Panc1 (cell line): Measurements from ENCODE around the gene TSNAX. TPM values are rescaled to one million over a fixed set of nuclear protein-coding genes. Genes with fewer than 3 reads are reported as not detected.

Experiments used
- ATAC-seq: fragments of 200-7000 bp; cut with Tn5 transposase; 2 replicates; pipeline ENCODE4 v1.9.1; 2020; ENCODE audit warnings: mild to moderate bottlenecking, moderate library complexity
- BruUV-seq: library from RNA; stranded (reverse); fragments of 400-500 nt; replicated peaks from 2 replicates; lab custom pipeline; 2021; lab: Mats Ljungman, UMichigan
- CTCF ChIA-PET: fragments of 300-600 bp; sonication (Branson Sonifier 250); formaldehyde crosslinking; loops from one replicate; lab custom pipeline; 2022; ENCODE audit warnings: antibody characterized with exemption; lab: Charles Lee
- POLR2A ChIA-PET: fragments of 300-600 bp; sonication (Branson Sonifier 250); formaldehyde crosslinking; loops from one replicate; lab custom pipeline; 2022; ENCODE audit warnings: antibody characterized with exemption; lab: Charles Lee
- DNase-seq: peaks from one replicate; pipeline ENCODE4 v3.0.0-alpha.2; 2010; ENCODE audit warnings: low read depth, low spot score
- H3K27ac ChIP-seq: 2 replicates; pipeline ENCODE4 v1.5.1; 2011; ENCODE audit warnings: mild to moderate bottlenecking, low read length, inconsistent platforms
- H3K27me3 ChIP-seq: fragments of 200-500 bp; sonication (Bioruptor generic); 2 replicates; pipeline ENCODE4 v1.6.0; 2014; ENCODE audit warnings: low read length, inconsistent platforms; ENCODE audit not compliant: control insufficient read depth, insufficient read depth
- H3K36me3 ChIP-seq: fragments of 200-500 bp; sonication (Bioruptor generic); 2 replicates; pipeline ENCODE4 v1.5.1; 2014; ENCODE audit warnings: inconsistent platforms, mild to moderate bottlenecking, low read length, moderate library complexity; ENCODE audit not compliant: control insufficient read depth, insufficient read depth
- H3K4me1 ChIP-seq: 2 replicates; pipeline ENCODE4 v1.5.1; 2011; ENCODE audit warnings: inconsistent platforms, mild to moderate bottlenecking, low read length, moderate library complexity; ENCODE audit not compliant: control insufficient read depth, insufficient read depth
- H3K4me3 ChIP-seq, 2 experiments: 2 replicates each; pipeline ENCODE4 v1.5.1; 2011 to 2012; ENCODE audit warnings: low read depth in 2 of 2, low read length in 2 of 2, mild to moderate bottlenecking in 2 of 2, inconsistent platforms in 1 of 2, moderate library complexity in 1 of 2
- H3K9me3 ChIP-seq: fragments of 200-500 bp; sonication (Bioruptor generic); 2 replicates; pipeline ENCODE4 v1.5.1; 2014; ENCODE audit warnings: low read depth, mild to moderate bottlenecking, inconsistent platforms, low read length, moderate library complexity; ENCODE audit not compliant: control insufficient read depth, insufficient read depth
- CTCF ChIP-seq: fragments of 450-650 bp; IDR thresholded peaks from 2 replicates; pipeline ENCODE4 v1.5.1; 2017; ENCODE audit warnings: mild to moderate bottlenecking
- POLR2AphosphoS5 ChIP-seq: IDR thresholded peaks from 2 replicates; pipeline ENCODE4 v1.6.1; 2012; ENCODE audit warnings: mild to moderate bottlenecking, low read depth, low read length, moderate library complexity
- SIN3A ChIP-seq: IDR thresholded peaks from 2 replicates; pipeline ENCODE4 v1.6.1; 2012; ENCODE audit warnings: low read depth, mild to moderate bottlenecking, low read length, moderate library complexity, borderline replicate concordance; ENCODE audit not compliant: insufficient read depth
- TCF7L2 ChIP-seq: IDR thresholded peaks from 2 replicates; pipeline ENCODE4 v1.6.1; 2011; ENCODE audit warnings: mild to moderate bottlenecking, low read depth, low read length, inconsistent platforms
- in situ Hi-C: cut with HindIII; loops from 2 replicates; pipeline ENCODE4 v1.10.0; 2016; ENCODE audit warnings: low sequenced_read_pairs, low pct_unique_long_range_greater_than_20kb
- intact Hi-C: fragments of 100-400 bp; cut with micrococcal nuclease; formaldehyde crosslinking; loops from one replicate; pipeline ENCODE4 v1.10.0; 2022; ENCODE audit not compliant: unreplicated experiment
- total RNA-seq: library from RNA; stranded (reverse); gene quantifications from one replicate; pipeline ENCODE4 v1.2.1, GENCODE V29; 2021; ENCODE audit not compliant: unreplicated experiment
- TF ChIP-seq, protein P1 (sequence below), 2 experiments: IDR thresholded peaks; 2 replicates each; pipeline ENCODE4 v1.6.1; 2011 to 2012; ENCODE audit warnings: low read depth in 2 of 2, control low read depth in 1 of 2, low read length in 1 of 2, mild to moderate bottlenecking in 1 of 2, moderate library complexity in 1 of 2; ENCODE audit not compliant: insufficient read depth in 1 of 2

Gene TSNAX
- total RNA-seq, 1 experiment from 2014 or later = 40.0 TPM

- TF ChIP-seq SIN3A = no peak
- no peak for TF ChIP-seq CTCF
- no peak for TF ChIP-seq TCF7L2
- no peak for ATAC-seq
- H3K27me3 ChIP-seq = no peaks in the 10 kb centered on the region
- BruUV-seq = no TSS peak
- no peak overlapping the region for H3K4me3 ChIP-seq
- no peak for DNase-seq
- intact Hi-C loops = no loop called here
- H3K9me3 ChIP-seq = peaks cover 15% of the 10 kb centered on the region; the same call in 1 of the 2 replicates
- H3K27ac ChIP-seq = no peak overlapping the region
- in situ Hi-C loops = no loop called here
- H3K36me3 ChIP-seq = peaks cover 16% of the 10 kb centered on the region
- POLR2A ChIA-PET = no interaction called here
- H3K4me1 ChIP-seq = no peaks in the 10 kb centered on the region
- CTCF ChIA-PET = no interaction called here
Measured at GRCh38 chr1:231541842-231542241, 13.4 kb downstream of the TSNAX start.

DNA sequence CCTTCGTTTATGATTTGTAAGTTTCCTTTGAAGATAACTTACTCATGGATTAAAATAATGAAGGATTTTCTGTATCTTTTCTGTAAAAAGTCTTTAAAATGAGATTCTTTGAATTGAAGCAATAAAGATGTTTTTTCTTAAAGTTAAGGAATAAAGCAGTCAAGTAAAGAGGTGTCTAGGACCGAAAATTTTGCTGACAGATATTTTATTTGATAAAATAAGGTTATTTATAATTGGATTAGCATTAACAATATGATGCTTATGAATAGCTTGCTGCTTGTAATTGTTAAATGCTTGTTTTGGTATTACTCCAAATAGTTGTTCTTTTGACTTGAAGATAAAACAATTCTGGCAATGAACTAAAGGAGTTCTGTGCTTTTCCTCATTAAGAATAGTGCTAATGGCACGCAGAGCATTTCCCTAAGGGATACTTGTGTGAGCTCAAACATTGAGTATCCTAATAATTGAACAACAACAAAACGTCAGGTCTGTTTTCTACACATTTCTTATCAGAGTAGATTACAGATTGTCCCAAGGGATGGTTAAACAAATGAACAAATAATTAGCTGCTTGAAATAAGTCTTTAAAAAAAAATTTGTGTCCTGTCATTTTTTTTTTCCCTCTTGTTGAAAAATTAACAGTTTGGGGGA, 16.6 kb downstream of the TSNAX start:
- in situ Hi-C loops (no loop called here), intact Hi-C loops (no loop called here)
- CTCF ChIA-PET = no interaction called here
- Histone ChIP-seq H3K9me3 (peaks cover 8% of the 10 kb centered on the region; the same call in 1 of the 2 replicates), H3K4me3 (no peak overlapping the region), H3K27me3 (no peaks in the 10 kb centered on the region), H3K36me3 (peaks cover 11% of the 10 kb centered on the region), H3K4me1 (no peaks in the 10 kb centered on the region), H3K27ac (no peak overlapping the region)
- BruUV-seq = no TSS peak
- ATAC-seq (no peak), DNase-seq (no peak)
- POLR2A ChIA-PET = interaction anchor here (0.7 kb wide), 1 partner anchor 207 kb away, joined by 4 read pairs; the partner anchor contains the start of genes EXOC8 and SPRTN
- TF ChIP-seq POLR2AphosphoS5 = no peak
- TF ChIP-seq SIN3A = no peak
- TF ChIP-seq TCF7L2 = no peak
- TF ChIP-seq, protein P1, sequence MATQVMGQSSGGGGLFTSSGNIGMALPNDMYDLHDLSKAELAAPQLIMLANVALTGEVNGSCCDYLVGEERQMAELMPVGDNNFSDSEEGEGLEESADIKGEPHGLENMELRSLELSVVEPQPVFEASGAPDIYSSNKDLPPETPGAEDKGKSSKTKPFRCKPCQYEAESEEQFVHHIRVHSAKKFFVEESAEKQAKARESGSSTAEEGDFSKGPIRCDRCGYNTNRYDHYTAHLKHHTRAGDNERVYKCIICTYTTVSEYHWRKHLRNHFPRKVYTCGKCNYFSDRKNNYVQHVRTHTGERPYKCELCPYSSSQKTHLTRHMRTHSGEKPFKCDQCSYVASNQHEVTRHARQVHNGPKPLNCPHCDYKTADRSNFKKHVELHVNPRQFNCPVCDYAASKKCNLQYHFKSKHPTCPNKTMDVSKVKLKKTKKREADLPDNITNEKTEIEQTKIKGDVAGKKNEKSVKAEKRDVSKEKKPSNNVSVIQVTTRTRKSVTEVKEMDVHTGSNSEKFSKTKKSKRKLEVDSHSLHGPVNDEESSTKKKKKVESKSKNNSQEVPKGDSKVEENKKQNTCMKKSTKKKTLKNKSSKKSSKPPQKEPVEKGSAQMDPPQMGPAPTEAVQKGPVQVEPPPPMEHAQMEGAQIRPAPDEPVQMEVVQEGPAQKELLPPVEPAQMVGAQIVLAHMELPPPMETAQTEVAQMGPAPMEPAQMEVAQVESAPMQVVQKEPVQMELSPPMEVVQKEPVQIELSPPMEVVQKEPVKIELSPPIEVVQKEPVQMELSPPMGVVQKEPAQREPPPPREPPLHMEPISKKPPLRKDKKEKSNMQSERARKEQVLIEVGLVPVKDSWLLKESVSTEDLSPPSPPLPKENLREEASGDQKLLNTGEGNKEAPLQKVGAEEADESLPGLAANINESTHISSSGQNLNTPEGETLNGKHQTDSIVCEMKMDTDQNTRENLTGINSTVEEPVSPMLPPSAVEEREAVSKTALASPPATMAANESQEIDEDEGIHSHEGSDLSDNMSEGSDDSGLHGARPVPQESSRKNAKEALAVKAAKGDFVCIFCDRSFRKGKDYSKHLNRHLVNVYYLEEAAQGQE (IDR thresholded peaks at IDR 0.05; ENCODE audit: insufficient read depth in 1 of 2, low read depth in 2 of 2, low read length in 1 of 2) = no peak
- TF ChIP-seq CTCF = no peak
